HG02840 (cell line): ENCODE data around the gene PASK.

ENCODE experiments used
- ATAC-seq: cut with Tn5 transposase; IDR thresholded peaks from one replicate; pipeline ENCODE4 v1.9.1; 2021; ENCODE audit warnings: mild to moderate bottlenecking, moderate library complexity, moderate number of reproducible peaks; ENCODE audit not compliant: unreplicated experiment, low FRiP score

The PASK gene

DNA sequence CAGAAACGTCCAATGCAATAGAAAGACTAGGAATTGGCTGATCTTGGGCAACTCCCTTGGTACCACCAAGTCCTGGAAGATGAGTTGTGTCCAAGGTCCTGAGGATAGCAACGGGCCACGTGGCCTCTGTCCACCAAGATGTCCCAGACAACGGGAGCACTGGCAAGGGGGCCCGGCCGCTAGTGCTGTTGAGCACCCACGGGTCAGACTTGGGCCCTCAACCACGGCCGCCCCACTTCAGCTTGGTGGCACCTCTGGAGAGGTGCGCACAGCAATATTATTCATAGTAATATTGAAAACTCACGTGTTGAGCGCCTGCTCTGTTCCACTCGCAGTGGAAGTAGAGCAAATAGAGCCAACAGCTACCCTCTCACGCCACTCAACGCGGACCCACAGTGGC, 19.0 kb downstream of the PASK start:
- ATAC-seq: no peak

GRCh38 chr2:241129086-241129871, 20.0 kb downstream of the PASK start:
- ATAC-seq: no peak

GRCh38 chr2:241128266-241128665, 21.0 kb downstream of the PASK start:
- ATAC-seq: no peak

- ATAC-seq: no peak
These were observed 22.5 kb downstream of the PASK start for GRCh38 chr2:241126771-241127202.

DNA sequence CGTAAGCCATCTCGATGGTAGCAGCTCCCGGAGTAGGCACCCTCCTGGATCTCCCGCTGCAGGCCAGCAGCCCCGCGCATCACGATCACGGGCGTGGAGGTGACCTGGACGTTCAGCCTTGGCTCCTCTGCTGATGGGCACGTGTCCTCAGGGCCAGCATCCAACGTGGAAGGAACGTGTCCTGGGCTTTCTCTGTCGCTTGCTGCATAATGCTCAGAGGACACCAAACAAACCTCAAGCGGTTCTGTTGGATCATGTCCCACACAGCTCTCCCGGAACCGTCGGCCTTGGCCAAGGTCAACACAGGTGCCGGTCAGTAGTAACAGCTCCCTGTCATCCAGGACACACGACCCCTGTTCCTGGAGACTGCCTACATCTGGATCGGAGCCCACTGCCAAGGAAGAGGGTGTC, 23.1 kb downstream of the PASK start:
- ATAC-seq: no peak

- ATAC-seq: no peak
These were observed 23.6 kb downstream of the PASK start for GRCh38 chr2:241125626-241126025.

GRCh38 chr2:241123816-241124536, 25.3 kb downstream of the PASK start:
- no peak for ATAC-seq

DNA sequence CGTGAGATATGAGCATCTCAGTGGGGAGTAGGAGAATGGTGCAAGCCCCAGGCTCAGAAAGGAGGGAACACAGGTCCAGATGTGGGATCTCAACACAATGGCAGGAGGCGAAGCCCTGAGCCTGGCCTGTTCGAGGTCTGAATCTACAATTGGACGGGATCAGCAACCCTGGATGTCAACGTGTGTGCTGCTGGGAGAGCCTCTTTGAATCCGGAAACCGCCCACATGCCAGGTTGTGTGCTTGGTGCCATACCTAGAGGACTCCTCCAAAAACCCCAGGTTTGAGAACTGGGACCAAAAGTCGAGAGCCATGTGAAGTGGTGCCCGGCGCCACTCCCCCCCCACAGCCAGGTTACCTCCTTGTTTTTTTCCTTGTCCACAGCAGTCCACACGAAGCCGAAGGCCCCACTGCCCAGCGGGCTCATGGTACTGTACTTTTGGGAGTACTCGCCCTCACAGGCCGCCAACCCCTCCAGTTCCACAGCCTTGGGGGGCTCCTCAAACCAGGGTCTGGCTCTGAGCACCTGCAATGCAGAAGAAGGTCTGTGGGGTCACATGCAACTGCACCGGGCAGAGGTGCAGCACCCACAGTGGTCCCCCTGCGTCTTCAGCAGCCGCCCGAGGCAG, 26.8 kb downstream of the PASK start:
- ATAC-seq: no peak

GRCh38 chr2:241121008-241121407, 28.3 kb downstream of the PASK start:
- ATAC-seq: no peak

DNA sequence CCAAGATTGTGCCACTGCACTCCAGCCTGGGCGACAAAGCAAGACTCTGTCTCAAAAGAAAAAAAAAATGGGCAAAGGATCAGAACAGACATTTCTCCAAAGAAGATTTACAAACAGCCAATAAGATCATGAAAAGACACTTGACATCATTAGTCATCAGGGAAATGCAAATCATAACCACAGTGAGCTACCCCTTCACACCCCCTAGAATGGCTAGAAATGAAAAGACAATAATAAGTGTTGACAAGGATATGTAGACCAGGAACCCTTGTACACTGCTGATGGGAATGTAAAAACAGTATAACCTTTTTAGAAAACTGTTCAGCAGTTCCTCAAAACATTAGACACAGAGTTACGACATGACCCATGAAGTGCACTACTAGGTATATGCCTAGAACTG, 28.8 kb downstream of the PASK start:
- ATAC-seq: no peak

DNA sequence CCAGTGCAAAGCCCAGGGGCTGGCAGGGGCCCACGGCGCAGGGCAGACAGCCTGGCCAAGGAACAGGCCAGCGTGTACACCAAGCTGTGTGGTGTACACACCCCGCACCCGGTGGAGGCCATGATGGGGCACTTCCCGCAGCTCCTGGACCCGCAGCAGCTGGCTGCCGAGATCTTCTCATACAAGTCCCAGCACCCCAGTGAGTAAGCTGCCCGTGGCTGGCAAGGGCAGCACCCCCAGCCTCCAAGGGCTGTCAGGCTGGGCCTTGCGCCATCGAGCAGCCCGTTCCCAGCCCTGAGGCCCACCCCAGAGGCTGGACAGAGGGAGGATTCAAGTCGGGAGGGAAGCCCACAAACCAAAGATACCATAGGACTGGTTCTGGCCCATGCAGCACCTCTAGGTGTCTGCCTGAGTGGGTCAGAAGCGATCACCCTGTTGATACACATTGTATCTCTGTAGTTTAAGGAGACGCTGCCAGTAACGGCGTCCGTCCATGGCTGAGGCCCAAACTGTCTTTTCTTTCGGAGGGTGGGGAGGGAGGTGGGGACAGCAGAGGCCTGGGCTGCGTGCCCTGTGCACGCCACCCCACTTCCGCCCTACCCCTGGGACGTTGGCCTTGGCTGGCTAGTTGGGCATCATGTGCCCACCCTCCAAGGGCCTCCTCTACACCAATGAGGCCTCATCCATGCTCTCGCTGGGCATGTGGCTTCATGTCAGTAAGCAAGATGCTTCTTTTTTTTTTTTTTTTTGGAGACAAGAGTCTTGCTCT, 30.4 kb downstream of the PASK start:
- no peak for ATAC-seq

DNA sequence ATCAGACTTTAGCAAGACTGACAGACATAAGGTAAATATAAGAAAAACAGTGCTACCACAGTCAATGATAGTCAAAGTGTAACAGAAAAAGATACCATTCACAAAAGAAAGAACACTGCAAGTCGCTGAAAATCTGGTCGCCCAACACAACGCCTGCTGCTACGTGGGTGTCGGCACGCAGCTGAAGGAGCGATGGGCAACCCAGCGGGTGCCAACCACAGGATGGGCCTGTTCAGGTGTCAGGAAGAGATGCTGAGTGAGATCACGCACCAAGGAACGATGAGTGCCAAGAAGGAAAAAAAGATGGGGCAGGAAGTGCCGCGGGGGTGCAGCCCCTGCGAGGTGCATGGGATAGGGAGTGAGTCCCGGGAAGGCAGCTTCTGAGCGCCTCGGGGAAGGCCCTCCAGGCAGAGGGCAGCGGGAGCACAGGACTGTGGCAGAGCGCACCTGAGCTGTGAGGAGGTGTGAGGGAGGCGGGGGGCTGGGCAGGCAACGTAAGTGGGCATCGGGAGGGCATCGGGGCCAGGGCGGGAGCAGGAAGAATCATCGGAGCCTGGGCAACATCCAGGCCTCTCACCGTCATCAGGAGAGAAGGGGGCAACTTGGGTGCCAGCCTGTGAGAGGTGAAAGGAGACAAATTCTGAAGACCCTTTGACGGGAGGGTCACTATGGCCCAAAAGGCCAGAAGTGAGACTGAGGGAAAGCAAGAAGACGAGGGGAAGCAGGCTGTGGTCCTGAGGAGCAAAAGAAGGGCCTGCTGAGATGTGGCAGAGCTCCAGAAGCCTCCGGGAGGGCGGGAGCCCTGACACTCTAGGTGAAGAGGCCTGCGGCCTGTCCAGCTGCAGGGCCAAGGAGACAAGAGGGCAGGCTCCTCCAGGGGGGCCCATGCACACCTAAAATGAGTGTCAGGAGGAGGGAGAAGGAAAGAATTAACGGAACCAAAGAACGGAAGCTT, 32.4 kb downstream of the PASK start:
- no peak for ATAC-seq

DNA sequence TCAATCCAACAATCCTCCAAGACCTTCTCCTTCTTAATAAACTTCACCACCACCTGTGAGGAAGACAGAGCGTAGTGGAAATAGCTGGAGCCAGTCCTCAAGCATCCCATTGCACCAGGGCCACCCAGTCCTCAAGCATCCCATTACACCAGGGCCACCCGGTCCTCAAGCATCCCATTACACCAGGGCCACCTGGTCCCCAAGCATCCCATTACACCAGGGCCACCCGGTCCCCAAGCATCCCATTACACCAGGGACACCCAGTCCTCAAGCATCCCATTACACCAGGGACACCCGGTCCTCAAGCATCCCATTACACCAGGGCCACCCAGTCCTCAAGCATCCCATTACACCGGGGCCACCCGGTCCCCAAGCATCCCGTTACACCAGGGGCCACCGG, 33.9 kb downstream of the PASK start:
- ATAC-seq: no peak

GRCh38 chr2:241114836-241115235, 34.4 kb downstream of the PASK start:
- no peak for ATAC-seq

DNA sequence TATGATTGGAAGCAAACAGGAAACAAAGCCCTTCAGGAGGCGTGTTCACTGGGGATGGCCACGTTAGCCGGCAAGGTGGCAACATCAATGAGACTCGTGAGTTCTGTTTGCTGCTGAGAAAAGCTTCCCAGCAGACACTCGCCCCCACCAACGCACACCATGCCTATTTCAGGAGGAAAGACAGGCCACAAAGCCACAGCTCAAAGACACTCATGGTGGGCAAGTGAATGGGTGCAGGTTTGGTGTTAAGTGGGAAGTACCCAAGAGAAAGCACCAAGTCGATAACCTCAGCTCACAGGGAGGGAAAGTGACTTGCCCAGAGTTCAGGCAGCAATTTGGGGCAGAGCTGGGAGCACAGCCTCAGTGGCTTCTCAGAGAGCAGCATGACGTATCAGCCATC, 36.7 kb downstream of the PASK start:
- no peak for ATAC-seq

DNA sequence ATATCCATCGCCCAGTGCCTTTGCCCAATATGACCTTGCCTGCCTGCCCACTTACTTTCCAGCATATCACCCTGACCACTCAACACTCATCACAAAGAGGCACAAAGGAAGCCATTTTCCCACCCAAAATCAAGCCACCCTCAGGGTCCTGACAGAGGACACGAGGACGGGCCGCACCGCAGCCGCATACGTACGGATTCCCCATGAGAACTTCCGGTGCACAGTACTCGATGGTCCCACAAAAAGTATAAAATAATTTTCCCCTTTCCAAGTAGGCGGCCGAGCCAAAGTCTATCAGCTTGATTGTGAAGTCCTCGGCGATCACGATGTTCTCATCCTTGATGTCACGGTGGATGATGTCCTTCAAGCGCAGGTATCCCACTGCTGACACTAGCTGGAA, 37.2 kb downstream of the PASK start:
- ATAC-seq: no peak

GRCh38 chr2:241111440-241111805, 37.8 kb downstream of the PASK start:
- no peak for ATAC-seq

GRCh38 chr2:241110607-241111439, 38.4 kb downstream of the PASK start:
- ATAC-seq: no peak

DNA sequence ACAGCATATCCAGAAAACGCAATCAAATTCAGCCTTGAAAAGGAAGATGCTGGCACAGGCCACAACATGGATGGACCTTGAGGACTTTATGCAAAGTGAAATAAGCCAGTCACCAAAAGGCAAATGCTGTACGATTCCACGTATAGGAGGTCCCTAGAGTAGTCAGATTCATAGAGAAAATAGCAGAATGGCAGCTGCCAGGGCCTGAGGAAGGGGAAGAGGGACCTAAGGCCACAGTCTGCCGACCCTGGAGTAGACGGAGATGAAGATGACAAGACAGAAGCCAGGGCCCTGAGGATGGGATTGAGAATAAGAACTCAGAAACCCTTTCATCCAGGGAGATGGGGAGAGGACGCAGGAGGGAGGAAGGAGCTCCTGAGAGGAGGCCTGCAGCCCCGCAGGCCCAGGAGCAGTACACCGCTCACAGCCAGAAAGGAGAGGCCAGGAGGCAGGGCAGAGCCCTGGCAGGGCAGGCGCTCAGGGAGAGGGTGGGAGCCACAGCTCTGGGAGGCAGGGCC, 39.1 kb downstream of the PASK start:
- no peak for ATAC-seq
